Measurements from ENCODE around the gene AGAP2.

DNA sequence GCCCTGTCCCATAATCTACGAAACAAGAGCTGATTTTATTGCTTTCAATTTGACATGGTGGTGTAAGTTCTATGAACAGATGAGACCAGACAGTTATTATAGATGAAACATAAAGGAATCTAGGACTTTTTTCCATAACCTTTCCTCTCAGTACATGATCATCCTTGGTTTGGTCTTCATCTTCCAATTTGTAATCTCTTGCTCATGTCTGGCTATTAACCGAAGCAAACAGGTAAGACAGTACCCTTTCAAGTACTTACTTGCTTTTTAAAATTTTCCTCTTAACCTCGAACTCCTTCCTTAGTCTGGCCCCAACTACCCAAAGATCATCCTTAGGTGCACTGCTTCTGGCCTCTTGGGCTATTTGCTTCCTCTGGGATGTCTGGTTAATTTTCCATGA, 7.5 kb upstream of the AGAP2 start:
- TF ChIP-seq, protein P1, sequence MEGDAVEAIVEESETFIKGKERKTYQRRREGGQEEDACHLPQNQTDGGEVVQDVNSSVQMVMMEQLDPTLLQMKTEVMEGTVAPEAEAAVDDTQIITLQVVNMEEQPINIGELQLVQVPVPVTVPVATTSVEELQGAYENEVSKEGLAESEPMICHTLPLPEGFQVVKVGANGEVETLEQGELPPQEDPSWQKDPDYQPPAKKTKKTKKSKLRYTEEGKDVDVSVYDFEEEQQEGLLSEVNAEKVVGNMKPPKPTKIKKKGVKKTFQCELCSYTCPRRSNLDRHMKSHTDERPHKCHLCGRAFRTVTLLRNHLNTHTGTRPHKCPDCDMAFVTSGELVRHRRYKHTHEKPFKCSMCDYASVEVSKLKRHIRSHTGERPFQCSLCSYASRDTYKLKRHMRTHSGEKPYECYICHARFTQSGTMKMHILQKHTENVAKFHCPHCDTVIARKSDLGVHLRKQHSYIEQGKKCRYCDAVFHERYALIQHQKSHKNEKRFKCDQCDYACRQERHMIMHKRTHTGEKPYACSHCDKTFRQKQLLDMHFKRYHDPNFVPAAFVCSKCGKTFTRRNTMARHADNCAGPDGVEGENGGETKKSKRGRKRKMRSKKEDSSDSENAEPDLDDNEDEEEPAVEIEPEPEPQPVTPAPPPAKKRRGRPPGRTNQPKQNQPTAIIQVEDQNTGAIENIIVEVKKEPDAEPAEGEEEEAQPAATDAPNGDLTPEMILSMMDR (IDR thresholded peaks at IDR 0.05), result no peak
- no peak for TF ChIP-seq POLR2A (IDR thresholded peaks at IDR 0.05)
